ENCODE results near the gene GHRH. TPM values are rescaled to one million over a fixed set of nuclear protein-coding genes. Genes with fewer than 3 reads are reported as not detected.

GHRH gene
- total RNA-seq, 2 experiments from 2014 or later, result not detected

DNA sequence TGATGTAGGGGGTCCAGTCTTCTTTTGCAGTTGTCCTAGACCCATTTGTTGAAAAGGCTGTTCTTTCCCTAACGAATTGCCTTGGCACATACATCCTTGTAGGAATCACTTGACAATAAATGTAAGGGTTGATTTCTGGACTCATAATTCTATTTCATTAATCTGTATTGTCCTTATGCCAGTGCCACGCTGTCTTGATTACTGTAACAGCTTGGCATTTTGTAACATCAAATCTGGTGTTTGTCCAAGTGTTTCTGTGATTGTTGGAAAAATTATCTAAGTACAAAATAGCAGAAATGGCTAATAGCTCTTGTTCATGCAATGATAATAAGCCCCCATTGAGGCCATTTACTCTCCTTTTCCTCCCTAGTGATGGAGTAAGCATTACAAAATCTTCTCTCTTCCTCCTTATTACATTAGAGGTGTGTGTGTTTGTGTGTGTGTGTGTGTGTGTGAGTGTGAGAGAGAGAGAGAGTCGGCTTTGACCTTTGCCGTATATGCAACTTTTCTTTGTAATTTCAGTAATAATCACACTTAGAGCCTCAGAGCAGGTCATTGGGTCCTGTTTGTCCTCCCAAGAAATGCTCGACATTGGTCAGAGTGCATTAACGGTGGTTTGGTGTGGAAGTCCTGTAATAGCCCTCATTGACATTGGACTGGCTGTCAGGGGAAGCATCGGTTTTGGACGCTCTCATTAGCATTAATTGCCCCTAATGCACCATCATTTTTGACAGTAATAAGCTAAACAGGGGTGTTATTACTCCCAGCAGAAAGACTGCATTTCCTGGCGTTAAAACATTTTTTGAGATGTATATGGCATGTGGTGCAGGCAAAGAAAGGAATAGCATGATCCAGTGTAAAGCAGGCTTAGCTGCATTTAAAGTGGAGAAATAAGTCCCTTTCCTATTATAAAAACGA lies 41.6 kb downstream of the GHRH start:
- no peaks in the 10 kb centered on the region for H3K9me3 Mint-ChIP-seq
- ATAC-seq (ENCODE audit: low read depth), result no peak
- no peaks in the 10 kb centered on the region for H3K27me3 Mint-ChIP-seq
- H3K4me3 Mint-ChIP-seq, result no peak overlapping the region
- POLR2A ChIA-PET, result no interaction called here
- no peak for DNase-seq
- peaks cover 2% of the 10 kb centered on the region for H3K4me1 Mint-ChIP-seq
- H3K27ac Mint-ChIP-seq, result no peak overlapping the region
- peaks cover 20% of the 10 kb centered on the region for H3K36me3 Mint-ChIP-seq

DNA sequence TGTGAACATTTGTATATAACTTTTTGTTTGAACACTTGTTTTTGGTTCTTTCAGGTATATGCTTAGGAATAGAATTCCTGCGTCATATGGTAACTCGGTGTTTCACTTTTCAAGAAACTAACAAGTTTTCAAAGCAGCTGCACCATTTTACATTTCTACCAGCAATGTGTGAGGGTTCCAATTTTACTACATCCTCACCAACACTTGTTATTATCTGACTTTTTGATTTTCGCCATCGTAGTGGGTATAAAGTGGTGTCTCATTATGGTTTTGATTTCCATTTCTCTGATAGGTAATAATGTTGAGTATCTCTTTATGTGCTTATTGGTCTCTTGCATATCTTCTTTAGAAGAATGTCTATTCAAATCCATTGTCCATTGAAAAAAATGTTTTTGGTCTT lies 42.6 kb downstream of the GHRH start:
- no peak for DNase-seq
- H3K27me3 Mint-ChIP-seq, result no peaks in the 10 kb centered on the region
- no peak for ATAC-seq (ENCODE audit: low read depth)
- POLR2A ChIA-PET, result no interaction called here
- no peaks in the 10 kb centered on the region for H3K9me3 Mint-ChIP-seq
- H3K36me3 Mint-ChIP-seq, result peaks cover 23% of the 10 kb centered on the region
- no peak overlapping the region for H3K27ac Mint-ChIP-seq
- H3K4me1 Mint-ChIP-seq, result peaks cover 2% of the 10 kb centered on the region
- H3K4me3 Mint-ChIP-seq, result no peak overlapping the region

DNA sequence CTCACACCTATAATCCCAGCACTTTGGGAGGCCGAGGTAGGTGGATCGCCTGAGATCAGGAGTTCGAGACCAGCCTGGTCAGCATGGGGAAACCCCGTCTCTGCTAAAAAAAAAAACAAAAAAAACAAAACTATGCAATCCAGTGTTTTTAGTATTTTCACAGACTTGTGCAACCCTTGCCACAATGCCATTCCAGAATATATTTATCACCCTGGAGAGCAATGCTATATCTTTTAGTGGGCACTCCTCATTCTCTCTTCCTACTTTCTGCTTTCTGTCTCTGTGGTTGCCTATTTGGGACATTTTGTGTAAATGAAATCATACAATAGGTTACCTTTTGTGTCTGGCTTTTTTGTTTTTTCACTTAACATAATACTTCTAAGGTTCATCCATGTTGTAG lies 43.2 kb downstream of the GHRH start:
- Mint-ChIP-seq H3K36me3 (peaks cover 25% of the 10 kb centered on the region), H3K27ac (no peak overlapping the region), H3K4me1 (peaks cover 2% of the 10 kb centered on the region), H3K4me3 (no peak overlapping the region), H3K27me3 (no peaks in the 10 kb centered on the region), H3K9me3 (no peaks in the 10 kb centered on the region)
- POLR2A ChIA-PET, result no interaction called here
- DNase-seq (no peak), ATAC-seq (ENCODE audit: low read depth) (no peak)

DNA sequence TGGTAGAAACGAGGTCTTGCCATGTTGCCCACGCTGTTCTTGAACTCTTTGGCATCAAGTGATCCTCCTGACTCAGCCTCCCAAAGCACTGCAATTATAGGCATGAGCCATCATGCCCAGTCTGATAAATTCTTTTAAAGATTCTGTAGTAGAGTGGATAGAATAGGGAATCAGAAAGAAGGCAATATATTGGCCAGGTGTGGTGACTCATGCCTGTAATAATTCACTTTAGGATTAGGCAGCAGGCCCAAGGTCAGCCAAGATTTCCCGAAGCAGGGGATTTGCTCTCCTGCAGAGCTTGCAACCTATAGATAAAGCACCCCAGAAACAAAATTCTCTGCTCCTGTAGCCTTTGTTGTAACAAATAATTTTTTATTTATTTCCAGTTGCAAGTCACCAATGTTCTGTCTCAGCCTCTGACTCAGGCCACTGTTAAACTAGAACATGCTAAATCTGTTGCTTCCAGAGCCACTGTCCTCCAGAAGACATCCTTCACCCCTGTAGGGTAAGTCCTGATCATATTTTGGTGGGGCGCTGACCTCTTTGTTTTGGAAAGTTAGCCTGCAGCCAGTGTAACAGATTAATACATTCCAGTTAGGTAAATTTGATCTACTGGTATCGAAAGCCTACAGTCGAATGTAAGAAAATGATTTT lies 51.8 kb downstream of the GHRH start:
- POLR2A ChIA-PET, result interaction anchor here (0.7 kb wide), 1 partner anchor 9 kb away, joined by 8 read pairs; no protein-coding TSS in a partner anchor
- H3K27me3 Mint-ChIP-seq, result no peaks in the 10 kb centered on the region
- peaks cover 30% of the 10 kb centered on the region for H3K36me3 Mint-ChIP-seq
- no peaks in the 10 kb centered on the region for H3K4me1 Mint-ChIP-seq
- no peaks in the 10 kb centered on the region for H3K9me3 Mint-ChIP-seq
- DNase-seq (no peak), ATAC-seq (ENCODE audit: low read depth) (no peak)
- no peak overlapping the region for H3K4me3 Mint-ChIP-seq
- no peak overlapping the region for H3K27ac Mint-ChIP-seq

DNA sequence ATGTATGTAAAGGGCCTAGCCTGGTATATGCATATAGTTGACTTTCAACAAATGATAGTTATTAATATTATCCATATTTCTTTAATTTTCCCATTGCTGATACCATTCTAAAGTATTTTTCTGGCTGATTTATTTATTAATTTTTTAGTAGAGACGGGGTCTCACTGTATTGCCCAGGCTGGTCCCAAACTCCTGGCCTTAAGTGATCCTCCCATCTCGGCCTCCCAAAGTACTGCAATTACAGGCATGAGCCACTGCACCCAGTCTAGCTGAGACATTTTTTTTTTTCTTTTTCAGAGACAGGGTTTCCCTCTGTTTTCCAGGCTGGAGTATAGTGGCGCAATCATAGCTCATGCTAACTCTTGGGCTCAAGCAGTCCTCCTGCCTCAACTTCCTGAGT lies 52.4 kb downstream of the GHRH start:
- POLR2A ChIA-PET, result no interaction called here

DNA sequence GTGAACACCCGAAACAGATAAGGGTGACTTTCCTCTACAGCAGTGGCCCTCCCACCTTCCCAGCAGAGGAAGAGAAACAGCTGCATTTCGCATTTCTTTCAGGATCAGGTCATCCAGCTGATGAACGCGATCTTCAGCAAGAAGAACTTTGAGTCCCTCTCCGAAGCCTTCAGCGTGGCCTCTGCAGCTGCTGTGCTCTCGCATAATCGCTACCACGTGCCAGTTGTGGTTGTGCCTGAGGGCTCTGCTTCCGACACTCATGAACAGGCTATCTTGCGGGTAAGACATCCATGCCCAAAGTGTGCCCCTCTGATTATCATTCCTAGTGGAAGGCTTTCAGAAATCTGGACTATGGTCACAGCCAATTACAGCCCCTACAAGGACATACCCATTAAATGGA lies 54.4 kb downstream of the GHRH start:
- peaks cover 16% of the 10 kb centered on the region for H3K36me3 Mint-ChIP-seq
- no peak overlapping the region for H3K4me3 Mint-ChIP-seq
- no peaks in the 10 kb centered on the region for H3K27me3 Mint-ChIP-seq
- ATAC-seq (ENCODE audit: low read depth) (no peak), DNase-seq (no peak)
- H3K27ac Mint-ChIP-seq, result no peak overlapping the region
- H3K4me1 Mint-ChIP-seq, result no peaks in the 10 kb centered on the region
- H3K9me3 Mint-ChIP-seq, result no peaks in the 10 kb centered on the region
- POLR2A ChIA-PET, result no interaction called here

More for the DNA sequence above, 52.4 kb downstream of the GHRH start:
- Mint-ChIP-seq H3K9me3 (no peaks in the 10 kb centered on the region), H3K36me3 (peaks cover 27% of the 10 kb centered on the region), H3K27ac (no peak overlapping the region), H3K4me3 (no peak overlapping the region), H3K4me1 (no peaks in the 10 kb centered on the region), H3K27me3 (no peaks in the 10 kb centered on the region)
- DNase-seq (no peak), ATAC-seq (ENCODE audit: low read depth) (no peak)

DNA sequence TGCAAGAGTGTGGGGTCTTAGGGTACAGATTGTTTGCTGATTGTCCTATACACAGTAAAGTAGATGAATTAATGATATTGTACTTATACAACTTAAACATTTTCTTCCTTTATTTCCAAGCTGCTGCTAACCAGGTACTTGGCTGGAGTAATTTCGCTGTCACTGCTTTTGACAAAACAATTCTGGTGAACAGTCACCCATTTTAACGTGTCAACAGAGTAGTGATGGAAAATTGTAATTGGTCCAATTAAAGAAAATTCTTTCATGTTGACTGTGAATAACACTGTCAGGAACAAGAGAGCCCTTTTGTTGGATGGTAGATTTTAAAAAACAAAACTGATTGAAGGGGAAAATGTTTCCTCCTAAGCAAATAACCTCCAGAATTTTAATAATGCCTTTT lies 55.8 kb downstream of the GHRH start:
- Mint-ChIP-seq H3K4me3 (no peak overlapping the region), H3K27ac (no peak overlapping the region), H3K36me3 (peaks cover 22% of the 10 kb centered on the region), H3K27me3 (no peaks in the 10 kb centered on the region), H3K9me3 (no peaks in the 10 kb centered on the region), H3K4me1 (no peaks in the 10 kb centered on the region)
- ATAC-seq (ENCODE audit: low read depth) (no peak), DNase-seq (no peak)
- POLR2A ChIA-PET, result no interaction called here

DNA sequence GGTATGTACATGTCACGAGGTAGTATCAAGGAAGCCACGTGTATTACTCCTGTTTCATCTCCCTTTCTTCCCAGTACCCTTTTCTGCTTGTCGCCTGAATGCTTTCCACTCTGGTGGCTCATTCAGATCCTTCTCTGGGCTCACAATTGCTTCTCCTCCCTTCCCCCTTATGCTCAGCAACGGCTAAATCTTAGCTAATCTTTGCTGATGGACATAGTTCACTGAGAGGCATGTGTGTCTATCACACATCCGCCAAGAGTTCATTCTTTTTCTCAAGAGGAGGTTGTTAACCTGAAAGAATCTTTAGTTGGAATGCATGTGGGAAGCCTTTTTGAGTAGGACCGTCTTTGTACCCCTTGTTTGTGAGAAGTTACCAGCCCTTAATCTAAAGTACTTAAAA lies 56.5 kb downstream of the GHRH start:
- no peak for DNase-seq
- no peaks in the 10 kb centered on the region for H3K27me3 Mint-ChIP-seq
- POLR2A ChIA-PET, result no interaction called here
- H3K27ac Mint-ChIP-seq, result no peak overlapping the region
- H3K4me1 Mint-ChIP-seq, result peaks cover 1% of the 10 kb centered on the region
- H3K36me3 Mint-ChIP-seq, result peaks cover 24% of the 10 kb centered on the region
- no peak overlapping the region for H3K4me3 Mint-ChIP-seq
- ATAC-seq (ENCODE audit: low read depth), result no peak
- H3K9me3 Mint-ChIP-seq, result no peaks in the 10 kb centered on the region

DNA sequence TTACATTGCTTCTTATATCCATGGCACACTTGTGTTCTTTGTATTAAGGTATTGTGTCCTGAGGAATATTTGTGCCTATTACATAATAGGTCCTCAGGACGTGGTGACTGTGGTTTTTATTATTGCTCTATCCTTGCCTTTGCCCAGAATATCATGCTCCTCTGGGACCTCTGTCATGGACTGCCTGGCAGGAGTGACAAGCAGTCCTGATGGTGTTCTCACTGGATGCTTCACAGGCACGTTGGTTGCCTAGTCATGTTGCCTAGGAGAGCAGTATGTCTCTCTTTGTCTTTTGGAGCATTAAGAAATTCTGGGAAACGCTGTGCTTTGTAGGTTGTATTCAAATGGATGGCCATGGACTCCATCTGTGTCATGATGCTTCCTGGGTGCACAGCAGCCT lies 57.6 kb downstream of the GHRH start:
- H3K9me3 Mint-ChIP-seq, result no peaks in the 10 kb centered on the region
- no peak overlapping the region for H3K4me3 Mint-ChIP-seq
- H3K27me3 Mint-ChIP-seq, result no peaks in the 10 kb centered on the region
- DNase-seq, result no peak
- ATAC-seq (ENCODE audit: low read depth), result no peak
- H3K27ac Mint-ChIP-seq, result no peak overlapping the region
- H3K4me1 Mint-ChIP-seq, result peaks cover 4% of the 10 kb centered on the region
- H3K36me3 Mint-ChIP-seq, result peaks cover 24% of the 10 kb centered on the region
- POLR2A ChIA-PET, result no interaction called here

- H3K4me1 Mint-ChIP-seq, result peaks cover 4% of the 10 kb centered on the region
- H3K36me3 Mint-ChIP-seq, result peaks cover 21% of the 10 kb centered on the region
- H3K27me3 Mint-ChIP-seq, result no peaks in the 10 kb centered on the region
- POLR2A ChIA-PET, result no interaction called here
- no peaks in the 10 kb centered on the region for H3K9me3 Mint-ChIP-seq
- DNase-seq (no peak), ATAC-seq (ENCODE audit: low read depth) (no peak)
- H3K4me3 Mint-ChIP-seq, result no peak overlapping the region
- no peak overlapping the region for H3K27ac Mint-ChIP-seq
Measured at GRCh38 chr20:37202267-37202943, 59.2 kb downstream of the GHRH start.

GRCh38 chr20:37201827-37202162 lies 59.8 kb downstream of the GHRH start:
- Mint-ChIP-seq H3K27ac (no peak overlapping the region), H3K4me1 (peaks cover 5% of the 10 kb centered on the region), H3K9me3 (no peaks in the 10 kb centered on the region), H3K36me3 (peaks cover 23% of the 10 kb centered on the region), H3K27me3 (no peaks in the 10 kb centered on the region), H3K4me3 (no peak overlapping the region)
- ATAC-seq (ENCODE audit: low read depth) (no peak), DNase-seq (no peak)
- POLR2A ChIA-PET, result no interaction called here

All from activated naive CD8-positive, alpha-beta T cell treated with anti-CD3 and anti-CD28 coated beads, Interleukin-2, amount 10 ng/mL, durations not matched to agents 7 days and 5 days (primary cell).